H1 (cell line): Measurements from ENCODE around the gene HELT. TPM values are rescaled to one million over a fixed set of nuclear protein-coding genes. Genes with fewer than 3 reads are reported as not detected.

Source experiments
- ASH2L ChIP-seq: fragments of 200-600, 300-600 bp; sonication (generic); IDR thresholded peaks from one replicate; pipeline ENCODE4 v1.7.1; 2017; ENCODE audit warnings: low read length
- BRCA1 ChIP-seq: IDR thresholded peaks from 2 replicates; pipeline ENCODE4 v1.6.1; 2012; ENCODE audit warnings: low read depth, low read length, improper control_type of control experiment
- CBX5 ChIP-seq: fragments of 300-800, 300-1000 bp; sonication (generic); IDR thresholded peaks from 2 replicates; pipeline ENCODE4 v1.7.1; 2016; ENCODE audit warnings: antibody characterized with exemption, low read length, low read depth
- CREB1 ChIP-seq: IDR thresholded peaks from 2 replicates; pipeline ENCODE4 v1.6.1; 2012; ENCODE audit warnings: inconsistent platforms
- CTBP2 ChIP-seq: IDR thresholded peaks from 2 replicates; pipeline ENCODE4 v1.7.0; 2011; ENCODE audit warnings: borderline replicate concordance, mild to moderate bottlenecking, moderate library complexity, mixed read lengths, low read length; ENCODE audit not compliant: insufficient read depth, insufficient read length
- EGR1 ChIP-seq: IDR thresholded peaks from 2 replicates; pipeline ENCODE4 v1.6.1; 2011; ENCODE audit warnings: low read depth, low read length, borderline replicate concordance
- FOSL1 ChIP-seq: IDR thresholded peaks from 2 replicates; pipeline ENCODE4 v1.6.1; 2011; ENCODE audit warnings: mild to moderate bottlenecking, low read depth, low read length, moderate library complexity; ENCODE audit not compliant: insufficient read depth
- GABPA ChIP-seq: IDR thresholded peaks from 2 replicates; pipeline ENCODE4 v1.6.1; 2011; ENCODE audit warnings: mild to moderate bottlenecking, low read length, moderate library complexity, borderline replicate concordance; ENCODE audit not compliant: insufficient read depth
- GTF2F1 ChIP-seq: IDR thresholded peaks from 2 replicates; pipeline ENCODE4 v1.6.1; 2012; ENCODE audit warnings: low read depth, low read length, improper control_type of control experiment, borderline replicate concordance
- HDAC6 ChIP-seq: IDR thresholded peaks from one replicate; pipeline ENCODE4 v1.7.1; 2012; ENCODE audit warnings: low read depth, mild to moderate bottlenecking, inconsistent platforms, low read length, moderate library complexity
- JUND ChIP-seq: IDR thresholded peaks from 2 replicates; pipeline ENCODE4 v1.6.1; 2011; ENCODE audit warnings: mild to moderate bottlenecking, improper control_type of control experiment, low read length
- MAFK ChIP-seq: IDR thresholded peaks from 2 replicates; pipeline ENCODE4 v1.6.1; 2012; ENCODE audit warnings: low read depth, mild to moderate bottlenecking, improper control_type of control experiment, low read length
- NRF1 ChIP-seq: IDR thresholded peaks from 2 replicates; pipeline ENCODE4 v1.6.1; 2011; ENCODE audit warnings: mild to moderate bottlenecking, low read depth, low read length, improper control_type of control experiment
- POLR2AphosphoS5 ChIP-seq: IDR thresholded peaks from 2 replicates; pipeline ENCODE4 v1.6.1; 2011; ENCODE audit warnings: low read depth, low read length
- POU5F1 ChIP-seq: IDR thresholded peaks from 2 replicates; pipeline ENCODE4 v1.6.1; 2011; ENCODE audit warnings: low read depth, mild to moderate bottlenecking, low read length, moderate library complexity
- SAP30 ChIP-seq: fragments of 300-600 bp; sonication (generic); IDR thresholded peaks from 2 replicates; pipeline ENCODE4 v1.7.1; 2012; ENCODE audit warnings: low read length, moderate library complexity, mild to moderate bottlenecking, inconsistent platforms; ENCODE audit not compliant: insufficient read depth, insufficient replicate concordance
- SRF ChIP-seq: IDR thresholded peaks from 2 replicates; pipeline ENCODE4 v1.6.1; 2011; ENCODE audit warnings: mild to moderate bottlenecking, low read depth, low read length, moderate library complexity
- SUZ12 ChIP-seq: fragments of 200-600 bp; sonication (generic); IDR thresholded peaks from 2 replicates; pipeline ENCODE4 v1.6.1; 2012; ENCODE audit warnings: mild to moderate bottlenecking, inconsistent platforms, low read length, moderate library complexity, mixed read lengths
- TAF7 ChIP-seq: optimal IDR thresholded peaks from 2 replicates; pipeline ENCODE3; 2011; ENCODE audit warnings: low read depth, mild to moderate bottlenecking, inconsistent platforms, low read length, moderate library complexity, borderline replicate concordance
- TBP ChIP-seq: IDR thresholded peaks from 2 replicates; pipeline ENCODE4 v1.6.1; 2011; ENCODE audit warnings: low read depth, low read length, improper control_type of control experiment
- YY1 ChIP-seq: IDR thresholded peaks from 2 replicates; pipeline ENCODE4 v1.6.1; 2011; ENCODE audit warnings: low read depth, mild to moderate bottlenecking, low read length
- polyA plus RNA-seq, 7 experiments: library from polyadenylated mRNA; depleted of rRNA in 3 of 7; stranded (reverse) in 5 of 7; unstranded in 2 of 7; fragments of >200 nt in 5 of 7; fragments of 200-250 nt in 2 of 7; gene quantifications; 1 replicate in 5 of 7; 2 replicates in 1 of 7; 4 replicates in 1 of 7; pipeline versions ENCODE4 v1.2.1 to v1.2.3, GENCODE V29; 2011 to 2013; ENCODE audit warnings: missing spikeins in 2 of 7, mixed read lengths in 2 of 7
- total RNA-seq: library from RNA; stranded (reverse); fragmentation: NEBNext Ultra II Directional; extraction: Animal tissue kit (Norgen Biotek cat#: 25700); gene quantifications from 2 replicates; pipeline ENCODE4 v1.2.1, GENCODE V29; 2021
- TF ChIP-seq, protein P1 (sequence below): IDR thresholded peaks from 2 replicates; pipeline ENCODE4 v1.6.1; 2011; ENCODE audit warnings: low read depth, mild to moderate bottlenecking, low read length; ENCODE audit not compliant: insufficient read depth
- TF ChIP-seq, protein P2 (sequence below): IDR thresholded peaks from 2 replicates; pipeline ENCODE4 v1.6.1; 2012; ENCODE audit warnings: low read length, inconsistent platforms

HELT gene
- total and polyA plus RNA-seq, 2 of the 8 experiments (the other 6 are each of a cell fraction or from before 2014, with no cell fraction given) = 0.32 to 0.35 TPM

DNA sequence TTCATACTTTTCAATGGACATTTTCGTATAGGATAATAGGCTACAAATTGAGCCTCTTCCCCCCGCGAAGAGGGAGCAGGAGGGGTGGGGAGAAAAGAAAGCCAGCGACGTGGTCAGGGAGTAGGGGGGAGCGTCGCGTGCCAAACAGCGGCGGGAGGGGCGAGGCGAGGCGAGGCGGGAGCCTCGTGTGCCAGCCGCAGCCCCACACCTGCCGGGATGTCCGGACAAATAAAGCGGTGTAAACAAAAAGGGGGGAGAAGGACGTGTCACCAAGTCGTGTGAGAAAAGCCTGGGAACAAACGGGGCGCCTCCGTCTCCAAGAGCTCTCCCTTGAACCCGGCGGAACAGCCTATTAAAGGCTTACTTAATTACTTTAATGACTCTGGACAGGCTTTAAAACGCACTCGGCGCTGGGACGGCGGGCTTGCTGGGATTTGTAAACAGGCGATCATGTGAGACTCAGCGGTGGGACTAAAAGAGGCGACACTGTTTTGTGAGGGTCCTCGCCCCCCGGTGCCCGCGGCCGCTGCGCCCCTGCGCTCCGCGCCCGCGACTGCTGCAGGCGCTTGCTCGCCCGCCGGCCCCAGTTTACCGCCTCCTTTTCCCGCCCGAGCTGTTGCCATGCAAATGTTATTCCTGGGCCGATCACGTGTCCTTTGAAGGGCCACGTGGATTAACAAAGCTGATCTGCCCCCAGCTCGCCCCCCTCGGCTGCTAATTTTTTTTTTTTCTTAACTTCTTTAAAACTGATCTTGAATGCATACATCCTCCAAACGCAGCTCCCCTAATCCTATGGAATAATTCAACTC lies at the start of gene HELT (continued):
- TF ChIP-seq ASH2L (no peak), GTF2F1 (no peak; the same call in 1 of the 2 replicates), BRCA1 (no peak), POU5F1 (no peak), TBP (no peak), HDAC6 (no peak), YY1 (no peak), FOSL1 (no peak), SUZ12 (no peak; the same call in 1 of the 2 replicates), SAP30 (no peak), CREB1 (no peak), EGR1 (no peak), GABPA (no peak), SRF (no peak), JUND (no peak), MAFK (no peak), CBX5 (no peak), NRF1 (no peak), CTBP2 (no peak), POLR2AphosphoS5 (no peak), TAF7 (no peak)
- TF ChIP-seq, protein P1, sequence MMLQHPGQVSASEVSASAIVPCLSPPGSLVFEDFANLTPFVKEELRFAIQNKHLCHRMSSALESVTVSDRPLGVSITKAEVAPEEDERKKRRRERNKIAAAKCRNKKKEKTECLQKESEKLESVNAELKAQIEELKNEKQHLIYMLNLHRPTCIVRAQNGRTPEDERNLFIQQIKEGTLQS = 0 out of 2 replicates have a peak, but pooled peaks have one; percentile 42
- TF ChIP-seq, protein P2, sequence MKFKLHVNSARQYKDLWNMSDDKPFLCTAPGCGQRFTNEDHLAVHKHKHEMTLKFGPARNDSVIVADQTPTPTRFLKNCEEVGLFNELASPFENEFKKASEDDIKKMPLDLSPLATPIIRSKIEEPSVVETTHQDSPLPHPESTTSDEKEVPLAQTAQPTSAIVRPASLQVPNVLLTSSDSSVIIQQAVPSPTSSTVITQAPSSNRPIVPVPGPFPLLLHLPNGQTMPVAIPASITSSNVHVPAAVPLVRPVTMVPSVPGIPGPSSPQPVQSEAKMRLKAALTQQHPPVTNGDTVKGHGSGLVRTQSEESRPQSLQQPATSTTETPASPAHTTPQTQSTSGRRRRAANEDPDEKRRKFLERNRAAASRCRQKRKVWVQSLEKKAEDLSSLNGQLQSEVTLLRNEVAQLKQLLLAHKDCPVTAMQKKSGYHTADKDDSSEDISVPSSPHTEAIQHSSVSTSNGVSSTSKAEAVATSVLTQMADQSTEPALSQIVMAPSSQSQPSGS = no peak
